AG04449 (cell line): Measurements from ENCODE around the gene JADE2.

ENCODE experiments used
- CTCF ChIA-PET: fragments of 350-600 bp; formaldehyde crosslinking; extraction: SDS; loops from one replicate; lab custom pipeline; 2021; ENCODE audit warnings: antibody characterized with exemption; lab: Yijun Ruan, JAX
- POLR2A ChIA-PET: fragments of 400-600, 350-600 bp; formaldehyde crosslinking; extraction: SDS; loops from one replicate; lab custom pipeline; 2020; ENCODE audit warnings: antibody characterized with exemption, inconsistent platforms; lab: Yijun Ruan, JAX
- DNase-seq: peaks from one replicate; pipeline ENCODE4 v3.0.0-alpha.2; 2010; ENCODE audit warnings: low read depth, low spot score
- H3K4me3 ChIP-seq: 2 replicates; pipeline ENCODE4 v1.5.1; 2011; ENCODE audit warnings: low read depth, mild to moderate bottlenecking, control low read depth, low read length
- TF ChIP-seq, protein P1 (sequence below): IDR thresholded peaks from one replicate; pipeline ENCODE4 v1.5.1; 2011; ENCODE audit warnings: mild to moderate bottlenecking, moderate library complexity, low read length, control low read depth, inconsistent platforms; ENCODE audit not compliant: insufficient read depth; ENCODE audit errors: missing control alignments

The JADE2 gene

GRCh38 chr5:134570886-134571285 lies 45.4 kb downstream of the JADE2 start:
- CTCF ChIA-PET = interaction anchor here (2.5 kb wide), 1 partner anchor 9 kb away, joined by 7 read pairs; no protein-coding TSS in a partner anchor
- TF ChIP-seq, protein P1, sequence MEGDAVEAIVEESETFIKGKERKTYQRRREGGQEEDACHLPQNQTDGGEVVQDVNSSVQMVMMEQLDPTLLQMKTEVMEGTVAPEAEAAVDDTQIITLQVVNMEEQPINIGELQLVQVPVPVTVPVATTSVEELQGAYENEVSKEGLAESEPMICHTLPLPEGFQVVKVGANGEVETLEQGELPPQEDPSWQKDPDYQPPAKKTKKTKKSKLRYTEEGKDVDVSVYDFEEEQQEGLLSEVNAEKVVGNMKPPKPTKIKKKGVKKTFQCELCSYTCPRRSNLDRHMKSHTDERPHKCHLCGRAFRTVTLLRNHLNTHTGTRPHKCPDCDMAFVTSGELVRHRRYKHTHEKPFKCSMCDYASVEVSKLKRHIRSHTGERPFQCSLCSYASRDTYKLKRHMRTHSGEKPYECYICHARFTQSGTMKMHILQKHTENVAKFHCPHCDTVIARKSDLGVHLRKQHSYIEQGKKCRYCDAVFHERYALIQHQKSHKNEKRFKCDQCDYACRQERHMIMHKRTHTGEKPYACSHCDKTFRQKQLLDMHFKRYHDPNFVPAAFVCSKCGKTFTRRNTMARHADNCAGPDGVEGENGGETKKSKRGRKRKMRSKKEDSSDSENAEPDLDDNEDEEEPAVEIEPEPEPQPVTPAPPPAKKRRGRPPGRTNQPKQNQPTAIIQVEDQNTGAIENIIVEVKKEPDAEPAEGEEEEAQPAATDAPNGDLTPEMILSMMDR = no peak
- no peak for DNase-seq
- POLR2A ChIA-PET = interaction anchor here (0.7 kb wide), 1 partner anchor 37 kb away, joined by 3 read pairs; no protein-coding TSS in a partner anchor
- no peak overlapping the region for H3K4me3 ChIP-seq

DNA sequence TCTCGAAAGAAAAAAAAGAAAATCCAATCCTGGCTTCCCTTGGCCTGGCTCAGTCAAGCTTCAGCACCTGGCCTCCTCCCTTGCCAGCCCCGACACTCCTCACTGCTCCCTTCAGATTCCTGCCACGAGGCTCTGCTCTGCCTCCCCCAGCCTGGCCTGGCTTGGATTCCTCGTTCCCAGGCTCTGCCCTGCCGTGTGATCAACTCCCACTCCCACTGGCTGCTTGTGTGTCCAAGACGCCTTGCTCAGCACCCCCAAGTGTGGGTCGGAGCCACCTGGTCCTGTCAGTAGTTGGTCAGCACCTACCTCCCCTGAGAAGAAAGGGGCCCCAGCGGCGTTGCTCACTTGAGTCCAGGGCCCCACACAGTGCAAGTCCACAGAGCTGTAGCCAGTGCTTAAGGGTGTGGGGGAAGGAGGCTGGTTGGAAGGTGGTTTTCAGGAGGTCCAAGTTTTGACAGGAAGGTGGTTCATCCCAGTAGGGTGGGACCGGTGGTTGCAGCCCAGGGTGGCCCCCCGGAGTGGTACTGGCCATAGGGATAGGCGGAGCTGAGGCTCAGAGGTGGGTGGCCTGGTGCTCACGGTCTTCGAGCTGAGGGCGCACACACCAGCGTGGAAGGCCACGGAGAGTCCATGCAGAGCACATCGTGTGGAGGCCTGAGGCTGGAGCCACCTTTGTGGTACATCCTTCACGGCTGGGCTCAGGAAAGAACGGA lies 46.4 kb downstream of the JADE2 start:
- DNase-seq = no peak
- CTCF ChIA-PET = interaction anchor here (0.6 to 2.5 kb wide), 3 partner anchors 7 to 388 kb away, joined by 3 to 7 read pairs (median 3); no protein-coding TSS in a partner anchor
- POLR2A ChIA-PET = interaction anchor here (1.0 kb wide), 1 partner anchor 46 kb away, joined by 3 read pairs; no protein-coding TSS in a partner anchor
- H3K4me3 ChIP-seq = no peak overlapping the region
- TF ChIP-seq, protein P1 = no peak

DNA sequence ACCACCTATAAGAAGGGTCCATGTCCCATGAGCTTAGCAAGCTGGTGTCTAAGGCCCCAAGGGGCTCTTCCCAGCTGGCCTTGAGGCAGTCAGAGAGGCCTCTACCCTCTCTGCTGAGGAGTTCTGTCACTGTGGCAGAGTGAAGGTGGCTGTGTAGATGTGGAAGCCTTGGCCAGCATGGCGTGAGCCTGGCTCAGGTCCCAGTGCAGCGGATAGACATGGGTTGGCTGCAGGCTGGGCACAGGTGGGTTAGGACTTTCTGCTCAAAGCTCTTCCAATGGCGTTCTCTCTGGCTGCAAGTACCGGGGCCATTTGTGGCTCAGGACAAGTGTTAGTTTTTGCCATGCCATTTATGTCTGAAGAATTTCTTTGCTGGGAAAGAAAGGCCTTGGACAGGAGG lies 47.3 kb downstream of the JADE2 start:
- no peak for DNase-seq
- ChIA-PET CTCF (interaction anchor here (0.6 to 8.7 kb wide), 6 partner anchors 8 to 389 kb away, joined by 3 to 107 read pairs (median 4); no protein-coding TSS in a partner anchor), POLR2A (interaction anchor here (1.0 kb wide), 1 partner anchor 47 kb away, joined by 3 read pairs; no protein-coding TSS in a partner anchor)
- TF ChIP-seq, protein P1 = no peak
- no peak overlapping the region for H3K4me3 ChIP-seq

DNA sequence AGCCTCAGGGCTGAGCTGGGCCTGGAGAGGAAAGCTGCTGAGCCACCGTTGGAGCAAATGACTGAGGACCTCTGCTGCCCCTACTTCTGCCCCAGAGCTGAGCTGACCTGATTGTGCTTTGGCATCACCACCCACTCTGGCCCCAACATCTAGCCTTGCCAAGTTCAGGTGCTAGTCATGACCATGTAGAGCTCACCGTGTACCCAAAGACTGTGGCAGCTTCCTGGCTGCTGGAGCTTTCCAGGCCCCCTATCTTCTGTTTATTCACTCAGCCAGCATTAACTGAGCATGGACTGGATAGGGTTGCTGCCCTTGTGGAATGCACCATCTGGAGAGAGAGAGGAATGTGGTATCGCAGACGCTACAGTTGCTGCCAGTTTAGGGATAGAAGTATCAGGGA lies 49.1 kb downstream of the JADE2 start:
- DNase-seq = no peak
- ChIA-PET CTCF (interaction anchor here (0.7 to 8.7 kb wide), 8 partner anchors 9 to 271 kb away, joined by 3 to 107 read pairs (median 9); partner anchors contain the start of gene CDKN2AIPNL), POLR2A (no interaction called here)
- no peak overlapping the region for H3K4me3 ChIP-seq
- TF ChIP-seq, protein P1 = no peak

- H3K4me3 ChIP-seq = no peak overlapping the region
- no peak for DNase-seq
- CTCF ChIA-PET = interaction anchor here (1.1 to 8.7 kb wide), 7 partner anchors 9 to 272 kb away, joined by 3 to 107 read pairs (median 10); no protein-coding TSS in a partner anchor
- TF ChIP-seq, protein P1 = no peak
- POLR2A ChIA-PET = no interaction called here
Observed at GRCh38 chr5:134575316-134575715, 49.8 kb downstream of the JADE2 start.

- H3K4me3 ChIP-seq = no peak overlapping the region
- POLR2A ChIA-PET = no interaction called here
- CTCF ChIA-PET = interaction anchor here (0.9 to 17.9 kb wide), 10 partner anchors 8 to 285 kb away, joined by 3 to 445 read pairs (median 10); no protein-coding TSS in a partner anchor
- TF ChIP-seq, protein P1 = no peak
- no peak for DNase-seq
Observed at GRCh38 chr5:134576386-134577021, 51.0 kb downstream of the JADE2 start.
